Heart right ventricle (tissue), 16 donors: ENCODE measurements around the gene FOXN4. TPM values are rescaled to one million over a fixed set of nuclear protein-coding genes. Genes with fewer than 3 reads are reported as not detected.

Experiments used
- ATAC-seq, 8 donors: fragments of 200-7000 bp; cut with Tn5 transposase; one replicate each; pipeline ENCODE4 v1.9.1; 2020; ENCODE audit warnings: mild to moderate bottlenecking in 8 of 8, moderate library complexity in 8 of 8, moderate number of reproducible peaks in 1 of 8
- DNase-seq, 2 donors: peaks; one replicate each; pipeline ENCODE4 v3.0.0-alpha.2; 2020
- H3K27ac ChIP-seq, 10 donors: fragments of 200-600 bp; sonication (generic) in 2 of 10; one replicate each; pipeline versions ENCODE4 v1.5.0 to v1.8.0; 2020 to 2022; ENCODE audit warnings: mild to moderate bottlenecking in 3 of 10
- H3K27me3 ChIP-seq, 7 donors: fragments of 200-600 bp; one replicate each; pipeline ENCODE4 v1.8.0; 2021 to 2022; ENCODE audit warnings: mild to moderate bottlenecking in 2 of 7
- H3K36me3 ChIP-seq, 9 donors: fragments of 200-600 bp; sonication (generic) in 1 of 9; one replicate each; pipeline versions ENCODE4 v1.5.0 to v1.8.0; 2020 to 2022; ENCODE audit warnings: mild to moderate bottlenecking in 2 of 9
- H3K4me1 ChIP-seq, 9 donors: fragments of 200-600 bp; sonication (generic) in 1 of 9; one replicate each; pipeline versions ENCODE4 v1.5.0 to v1.8.0; 2020 to 2022; ENCODE audit warnings: mild to moderate bottlenecking in 4 of 9
- H3K4me3 ChIP-seq, 10 donors: fragments of 200-600 bp; sonication (generic) in 2 of 10; one replicate each; pipeline versions ENCODE4 v1.5.0 to v1.8.0; 2020 to 2022; ENCODE audit warnings: mild to moderate bottlenecking in 7 of 10, moderate library complexity in 2 of 10
- H3K9me3 ChIP-seq, 11 donors: fragments of 200-600 bp in 10 of 11; sonication (generic) in 2 of 11; one replicate each; pipeline versions ENCODE4 v1.5.0 to v1.8.0; 2013 to 2022; ENCODE audit warnings: mild to moderate bottlenecking in 2 of 11, control low read depth in 1 of 11, moderate library complexity in 1 of 11
- CTCF ChIP-seq, 9 donors: fragments of 200-600 bp; sonication (generic) in 2 of 9; IDR thresholded peaks; one replicate each; pipeline versions ENCODE4 v1.5.0 to v1.8.0; 2021 to 2022; ENCODE audit warnings: antibody characterized with exemption in 9 of 9, mild to moderate bottlenecking in 5 of 9, moderate library complexity in 1 of 9
- WGBS, 2 donors: extraction: QIAGEN DNeasy Blood & Tissue Kit; methylation state at CpG; one replicate each; pipeline ENCODE4 v1.1.7; 2013; ENCODE audit warnings: inconsistent platforms in 1 of 2; 5-methylcytosine and 5-hydroxymethylcytosine counted together
- intact Hi-C, 10 donors: fragments of 100-400 bp; cut with DNase I; formaldehyde crosslinking; loops; one replicate each; pipeline versions ENCODE4 v1.11.1 to v1.14.2; 2022
- polyA plus RNA-seq, 2 donors: library from polyadenylated mRNA; stranded (reverse); fragments of 200-250 nt; gene quantifications; one replicate each; pipeline ENCODE4 v1.2.3, GENCODE V29; 2013
- total RNA-seq, 10 donors: library from RNA; stranded (reverse); fragmentation: NEBNext Ultra II Directional in 3 of 10; extraction: Animal tissue kit (Norgen Biotek cat#: 25700) in 3 of 10; gene quantifications; one replicate each; pipeline versions ENCODE4 v1.2.1 to v1.2.4, GENCODE V29; 2021 to 2023
- donor health status: Arrhythmogenic right ventricular cardiomyopathy.
- donor health status: ischemic (EF 13 %, LVEDD 7.1; RV severe dilation, severe dysfunction).
- donor health status: healthy with polysubstance abuse.
- donor health status: DM: no; HTN: yes; CAD: no.
- donor health status: DM: no; HTN: no; CAD: no.
- donor health status: ischemic (EF 25% LVEDD 6.9; RV normal size, moderate dysfunction).
- donor health status: ischemic (EF 25% LVEDD 5.7; RV mildly dilated, moderate dysfunction).
- donor health status: healthy.
- donor health status: DM: yes; HTN: yes; CAD: no.
- donor health status: Ischemic cardiomyopathy.
- donor health status: ischemic (EF 35%, LVEDD 5.7; RV mildly dilated, moderate dysfunction).
- donor health status: nonischemic (EF 11% LVEDD 7.7; RV severe dilation, severe dysfunction).
- donor health status: DM: yes; HTN: yes; CAD: no.
- donor health status: PGD.
- donor health status: ischemic (EF 29% LVEDD 5.4; RV normal size, mild dysfunction).
- donor health status: nonischemic (EF 23%, LVEDD 6.1; RV moderate dilation, normal function).

Gene FOXN4
- total and polyA plus RNA-seq, 12 donors: 0.07 to 0.19 TPM; not detected in 10

- Histone ChIP-seq H3K27ac (no peak overlapping the region), H3K27me3 (no peaks in the 10 kb centered on the region), H3K4me3 (no peak overlapping the region), H3K4me1 (no peaks in the 10 kb centered on the region), H3K36me3 (peaks cover 4 to 100% (median 90%) of the 10 kb centered on the region in 9 donors), H3K9me3 (no peaks in the 10 kb centered on the region)
- intact Hi-C loops: no loop called here
- no peak for TF ChIP-seq CTCF (IDR thresholded peaks at IDR 0.05)
- no peak for ATAC-seq
- 95% methylated on average over 15 of the region's 15 CpGs for WGBS, 2 donors
- DNase-seq: no peak
Observed at GRCh38 chr12:109246221-109246620, 62.9 kb downstream of the FOXN4 start.

- no peak overlapping the region for H3K4me3 ChIP-seq
- DNase-seq (no peak), ATAC-seq (no peak)
- H3K4me1 ChIP-seq: no peaks in the 10 kb centered on the region
- 73 to 74% methylated on average over 5 of the region's 5 CpGs for WGBS, 2 donors
- intact Hi-C loops: no loop called here
- H3K27me3 ChIP-seq: no peaks in the 10 kb centered on the region
- H3K27ac ChIP-seq: peak overlapping the region in 1 of 10 donors; percentile 47
- H3K36me3 ChIP-seq: peaks cover 4 to 100% (median 91%) of the 10 kb centered on the region in 9 donors
- no peak for TF ChIP-seq CTCF (IDR thresholded peaks at IDR 0.05)
- no peaks in the 10 kb centered on the region for H3K9me3 ChIP-seq
Observed at GRCh38 chr12:109244073-109244472, 65.0 kb downstream of the FOXN4 start.

GRCh38 chr12:109241936-109242335, 67.1 kb downstream of the FOXN4 start:
- Histone ChIP-seq H3K27ac (no peak overlapping the region), H3K9me3 (no peaks in the 10 kb centered on the region), H3K4me3 (no peak overlapping the region), H3K4me1 (no peaks in the 10 kb centered on the region), H3K27me3 (no peaks in the 10 kb centered on the region), H3K36me3 (peaks cover 8 to 100% (median 90%) of the 10 kb centered on the region in 9 donors)
- WGBS, 2 donors: 77 to 78% methylated on average over 5 of the region's 5 CpGs
- ATAC-seq (no peak), DNase-seq (no peak)
- TF ChIP-seq CTCF (IDR thresholded peaks at IDR 0.05): no peak
- intact Hi-C loops: no loop called here

- Histone ChIP-seq H3K27ac (no peak overlapping the region), H3K36me3 (peaks cover 8 to 100% (median 90%) of the 10 kb centered on the region in 9 donors), H3K4me1 (no peaks in the 10 kb centered on the region), H3K4me3 (no peak overlapping the region), H3K27me3 (no peaks in the 10 kb centered on the region), H3K9me3 (no peaks in the 10 kb centered on the region)
- 95 to 96% methylated on average over 2 of the region's 2 CpGs for WGBS, 2 donors
- intact Hi-C loops: no loop called here
- DNase-seq (no peak), ATAC-seq (no peak)
- TF ChIP-seq CTCF (IDR thresholded peaks at IDR 0.05): no peak
Observed at GRCh38 chr12:109240365-109240764, 68.7 kb downstream of the FOXN4 start.
